NCI-H128 (cell line): ENCODE data around the gene COLEC11.

ENCODE experiments used
- DNase-seq: peaks from one replicate; lab custom pipeline; 2025; ENCODE audit not compliant: unreplicated experiment; lab: John Stamatoyannopoulos, UW

Gene COLEC11

GRCh38 chr2:3670376-3670775 is 75.5 kb downstream of the COLEC11 start:
- no peak for DNase-seq

GRCh38 chr2:3670941-3671340 is 76.0 kb downstream of the COLEC11 start:
- no peak for DNase-seq

- no peak for DNase-seq
Measured at GRCh38 chr2:3672861-3673678, 78.2 kb downstream of the COLEC11 start.

GRCh38 chr2:3674066-3674845 is 79.3 kb downstream of the COLEC11 start:
- no peak for DNase-seq

- DNase-seq, result no peak
Measured at GRCh38 chr2:3675687-3676086, 80.8 kb downstream of the COLEC11 start.

GRCh38 chr2:3677436-3677835 is 82.5 kb downstream of the COLEC11 start:
- DNase-seq, result no peak

GRCh38 chr2:3678212-3678611 is 83.3 kb downstream of the COLEC11 start:
- no peak for DNase-seq

GRCh38 chr2:3679180-3679579 is 84.3 kb downstream of the COLEC11 start:
- DNase-seq, result no peak

GRCh38 chr2:3679616-3680393 is 84.9 kb downstream of the COLEC11 start:
- no peak for DNase-seq

- no peak for DNase-seq
Measured at GRCh38 chr2:3680548-3681345, 85.8 kb downstream of the COLEC11 start.

GRCh38 chr2:3681625-3682024 is 86.7 kb downstream of the COLEC11 start:
- no peak for DNase-seq

GRCh38 chr2:3682811-3683210 is 87.9 kb downstream of the COLEC11 start:
- no peak for DNase-seq

GRCh38 chr2:3683748-3684454 is 89.0 kb downstream of the COLEC11 start:
- DNase-seq, result no peak

GRCh38 chr2:3689998-3690748 is 95.3 kb downstream of the COLEC11 start:
- DNase-seq, result no peak

GRCh38 chr2:3692375-3692774 is 97.5 kb downstream of the COLEC11 start:
- DNase-seq, result no peak
